KBM-7 (cell line): ENCODE data around the gene C1orf116.
A peak's percentile ranks its signal among the peaks of the same experiment; 100 is the strongest.

Experiments
- DNase-seq: peaks from one replicate; pipeline ENCODE4 v3.0.0-alpha.2; 2015
- in situ Hi-C: fragments of 300-500 bp; cut with MboI; formaldehyde crosslinking; loops from 2 replicates; pipeline ENCODE4 v1.14.3; 2020; ENCODE audit warnings: low sequenced_read_pairs, low pct_unique_long_range_greater_than_20kb, mixed read lengths

C1orf116 gene

GRCh38 chr1:207032528-207033017 is at the start of gene C1orf116:
Gene C1orf116, minus strand, starts transcription at chr1:207032756. Its CDS starts 5,158 bp downstream, at chr1:207027598.
- no peak for DNase-seq
- in situ Hi-C loops: no loop called here

DNA sequence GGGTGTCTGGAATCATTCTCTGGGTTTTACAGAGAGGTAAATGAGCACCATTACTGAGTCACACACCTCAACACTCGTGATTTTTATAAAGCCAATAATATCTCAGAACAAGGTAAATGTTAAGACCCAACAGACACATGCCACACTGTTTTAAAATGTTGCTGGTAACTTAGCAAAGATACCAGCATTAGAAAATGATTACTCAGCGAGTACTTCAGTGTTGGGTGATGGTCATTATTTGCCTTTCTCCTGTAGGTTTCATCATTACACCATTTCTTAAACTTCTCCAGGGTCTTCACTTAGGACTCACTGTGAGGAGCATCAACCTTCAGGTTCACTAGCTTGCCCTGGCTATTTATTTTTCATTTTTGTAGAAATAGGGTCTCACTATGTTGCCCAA is 49.2 kb upstream of the C1orf116 start:
- DNase-seq: no peak
- in situ Hi-C loops: no loop called here

DNA sequence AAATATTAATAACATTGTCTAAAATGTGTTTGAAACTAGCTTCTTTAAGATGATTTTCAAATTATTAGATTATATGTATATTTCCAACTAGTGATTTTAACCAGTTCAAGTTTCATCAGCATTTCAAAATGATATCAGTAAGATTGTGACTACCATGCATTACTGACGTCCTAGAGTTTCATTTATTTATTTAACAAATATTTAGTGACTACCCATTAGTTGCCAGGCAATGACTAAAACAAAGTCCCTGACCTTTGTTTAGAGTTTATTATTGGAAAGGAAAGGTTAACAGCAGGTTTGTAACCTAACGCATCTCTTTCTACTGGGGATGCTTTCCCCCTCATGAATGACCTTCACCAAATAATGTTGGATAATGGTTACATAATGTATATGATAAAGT is 48.5 kb upstream of the C1orf116 start:
- DNase-seq: no peak
- in situ Hi-C loops: no loop called here

DNA sequence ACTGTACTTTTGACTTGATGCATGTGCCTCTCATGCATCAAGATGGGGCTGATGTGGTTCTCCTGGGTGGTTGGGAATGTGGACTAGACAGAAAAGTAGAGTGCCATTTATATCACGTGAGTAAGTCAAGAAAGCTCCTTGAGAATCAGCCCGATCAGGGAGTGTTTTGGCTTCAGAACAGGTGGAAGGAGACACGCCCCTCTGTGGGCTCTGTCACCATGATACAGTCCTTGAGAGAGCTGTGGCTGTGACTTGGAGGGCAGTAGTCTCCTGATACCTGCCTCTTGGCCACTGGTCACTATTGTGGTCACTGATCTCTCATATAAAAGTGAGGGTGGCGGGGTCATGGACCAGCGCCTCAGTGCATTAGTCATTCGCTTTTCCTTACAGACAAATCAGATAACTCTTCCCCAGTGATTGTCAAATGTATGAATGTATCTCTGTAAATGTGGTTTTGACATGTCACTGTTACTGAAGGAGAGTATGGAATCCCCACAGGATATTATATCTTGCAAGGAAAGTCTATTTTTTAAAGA is 47.2 kb upstream of the C1orf116 start:
- DNase-seq: no peak
- in situ Hi-C loops: no loop called here

DNA sequence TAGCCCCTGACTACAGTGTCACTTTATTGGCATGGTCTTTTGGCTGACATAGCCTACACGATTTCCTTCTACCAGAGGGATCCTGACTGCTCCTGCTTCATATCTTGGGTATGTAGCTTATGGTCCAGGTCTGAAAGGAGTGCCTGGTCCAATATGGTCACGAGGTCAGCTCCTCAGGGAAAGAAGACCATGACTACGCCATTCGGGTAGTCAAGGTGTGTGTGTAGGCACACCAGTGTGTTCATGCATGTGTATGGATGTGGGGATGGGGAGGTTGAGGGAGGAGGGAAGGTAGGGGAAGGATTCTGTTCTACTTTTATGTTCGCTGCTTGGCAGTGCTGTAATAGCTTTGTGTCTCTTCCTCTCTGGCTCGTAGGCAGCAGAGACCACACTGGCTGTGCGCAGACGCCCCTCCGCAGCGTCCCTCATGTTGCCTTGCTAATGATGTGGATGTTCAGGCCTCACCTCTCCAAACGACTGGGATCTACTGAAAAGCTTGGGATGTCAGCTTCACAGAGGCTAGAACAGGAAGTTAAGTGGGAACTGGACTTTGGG is 46.1 kb upstream of the C1orf116 start:
- in situ Hi-C loops: no loop called here
- no peak for DNase-seq

- peak; percentile 71 for DNase-seq
- in situ Hi-C loops: no loop called here
Observed at GRCh38 chr1:207077470-207078377, 45.2 kb upstream of the C1orf116 start.

- DNase-seq: no peak
- in situ Hi-C loops: no loop called here
Observed at GRCh38 chr1:207077012-207077411, 44.5 kb upstream of the C1orf116 start.

DNA sequence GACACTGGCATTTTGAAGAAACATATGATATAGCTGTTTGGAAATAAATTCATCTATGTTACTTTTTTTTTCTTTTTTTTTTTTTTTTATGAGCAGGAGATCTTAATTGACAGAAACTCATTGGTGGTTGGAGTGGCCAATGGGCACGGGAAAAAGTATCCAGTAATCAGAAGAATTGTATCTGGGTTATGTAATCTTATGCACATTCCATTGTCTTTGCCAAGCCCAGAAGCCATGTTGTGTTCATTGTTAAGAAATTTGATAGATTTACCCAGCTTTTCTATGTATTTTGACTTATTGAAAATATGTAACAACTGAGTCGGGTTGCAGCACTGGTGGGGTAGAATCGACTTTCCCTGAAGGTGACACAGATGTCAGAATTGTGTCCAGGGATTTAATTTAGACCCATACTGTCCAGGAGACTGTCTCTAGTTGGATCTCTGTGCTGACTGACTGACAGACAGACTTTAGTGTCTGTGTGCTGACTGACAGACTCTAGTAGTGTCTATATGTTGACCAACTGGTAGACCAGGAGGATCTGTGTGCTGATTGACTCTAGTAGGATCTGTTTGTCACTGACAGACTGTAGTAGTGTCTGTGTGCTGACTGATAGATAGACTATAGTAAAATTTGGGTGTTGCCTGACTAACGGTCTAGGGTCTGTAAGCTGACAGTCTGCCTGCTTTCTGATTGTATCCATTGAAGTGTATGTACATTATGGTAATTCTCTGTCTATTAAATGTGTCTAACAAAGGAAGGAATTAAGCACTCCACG is 43.8 kb upstream of the C1orf116 start:
- in situ Hi-C loops: no loop called here
- DNase-seq: no peak

DNA sequence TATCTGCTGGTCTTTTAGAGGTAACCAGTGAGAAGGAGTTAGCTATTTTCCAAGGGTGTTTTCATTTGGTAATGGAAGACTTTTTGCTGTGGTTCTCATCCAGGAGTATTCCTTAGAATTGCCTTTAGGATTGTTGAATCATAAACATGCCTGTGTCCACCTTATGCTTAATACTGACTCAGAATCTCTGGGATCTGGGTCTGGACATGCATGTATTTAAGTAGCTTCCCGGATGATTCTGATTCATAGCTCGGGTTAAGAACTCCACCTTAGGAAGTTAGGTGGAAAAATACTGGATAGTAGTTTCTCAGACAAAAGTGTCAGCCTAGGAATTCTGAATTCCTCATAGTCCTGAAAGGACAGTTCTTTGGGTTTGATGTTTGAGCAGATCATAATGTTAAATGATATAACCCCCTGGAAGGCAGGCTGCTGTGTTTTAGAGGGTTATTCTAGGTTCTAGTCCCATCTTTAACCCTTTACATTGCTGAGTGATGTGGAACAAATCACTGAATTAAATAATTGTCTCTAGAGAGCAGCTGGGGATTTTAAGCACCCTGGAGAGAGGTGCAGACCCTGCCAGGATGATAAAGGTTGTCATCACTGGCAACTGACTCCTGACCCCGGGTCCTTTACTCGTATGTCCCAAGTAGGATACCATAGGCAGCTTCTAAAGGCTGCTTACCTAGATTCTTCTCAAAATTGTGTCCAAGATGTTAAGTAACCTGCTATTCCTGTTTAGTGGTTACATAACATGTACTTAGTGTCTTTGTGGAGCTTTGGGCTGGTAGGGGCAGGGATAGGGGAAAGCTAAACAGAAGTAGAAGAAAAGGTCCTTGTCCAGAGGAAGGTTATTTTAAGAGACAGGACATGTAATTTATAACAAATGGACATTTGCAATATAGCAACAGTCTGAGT is 41.6 kb upstream of the C1orf116 start:
- no peak for DNase-seq
- in situ Hi-C loops: no loop called here

DNA sequence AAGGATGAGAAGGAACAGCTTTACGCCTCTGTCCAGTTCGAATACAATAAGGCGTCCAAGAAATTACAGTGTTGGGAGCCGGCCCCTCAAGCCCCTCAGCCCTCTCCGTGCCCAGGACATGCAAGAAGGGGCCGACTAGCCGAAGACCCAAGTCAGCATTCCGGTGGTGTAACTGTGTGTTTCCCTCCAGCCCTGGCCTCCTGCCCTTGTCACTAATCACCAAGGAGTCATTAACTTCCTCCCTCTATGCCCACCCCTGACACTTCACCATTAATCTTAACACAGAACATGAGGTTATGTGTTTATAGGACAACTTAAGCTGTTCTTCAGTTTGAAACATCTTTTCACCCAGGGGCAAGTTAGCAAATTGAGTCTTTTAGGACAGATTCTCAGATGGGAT is 39.7 kb upstream of the C1orf116 start:
- no peak for DNase-seq
- in situ Hi-C loops: no loop called here

GRCh38 chr1:207071426-207071825 is 38.9 kb upstream of the C1orf116 start:
- in situ Hi-C loops: no loop called here

DNA sequence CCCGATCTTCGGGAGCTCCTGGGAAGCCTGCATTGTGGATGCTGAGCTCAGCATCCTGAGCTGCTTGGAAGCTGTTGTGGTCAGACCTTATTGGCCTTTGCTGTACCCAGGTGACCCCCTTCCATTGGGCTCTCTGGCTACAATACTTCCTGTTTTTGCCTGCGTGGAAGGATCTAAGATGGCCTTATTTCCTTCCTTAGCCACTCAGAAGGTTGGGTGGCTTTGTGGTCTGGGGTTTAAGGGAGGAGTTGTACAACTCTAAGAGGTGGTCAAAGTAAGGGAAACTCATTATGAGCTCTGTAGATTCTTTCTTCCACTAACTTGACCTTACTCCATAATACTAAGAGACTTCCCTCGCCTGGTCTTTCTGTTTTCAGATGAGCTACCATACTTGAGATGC is 38.3 kb upstream of the C1orf116 start:
- in situ Hi-C loops: no loop called here
- DNase-seq: peak; percentile 65

More at GRCh38 chr1:207071426-207071825, 38.9 kb upstream of the C1orf116 start:
- DNase-seq: no peak

DNA sequence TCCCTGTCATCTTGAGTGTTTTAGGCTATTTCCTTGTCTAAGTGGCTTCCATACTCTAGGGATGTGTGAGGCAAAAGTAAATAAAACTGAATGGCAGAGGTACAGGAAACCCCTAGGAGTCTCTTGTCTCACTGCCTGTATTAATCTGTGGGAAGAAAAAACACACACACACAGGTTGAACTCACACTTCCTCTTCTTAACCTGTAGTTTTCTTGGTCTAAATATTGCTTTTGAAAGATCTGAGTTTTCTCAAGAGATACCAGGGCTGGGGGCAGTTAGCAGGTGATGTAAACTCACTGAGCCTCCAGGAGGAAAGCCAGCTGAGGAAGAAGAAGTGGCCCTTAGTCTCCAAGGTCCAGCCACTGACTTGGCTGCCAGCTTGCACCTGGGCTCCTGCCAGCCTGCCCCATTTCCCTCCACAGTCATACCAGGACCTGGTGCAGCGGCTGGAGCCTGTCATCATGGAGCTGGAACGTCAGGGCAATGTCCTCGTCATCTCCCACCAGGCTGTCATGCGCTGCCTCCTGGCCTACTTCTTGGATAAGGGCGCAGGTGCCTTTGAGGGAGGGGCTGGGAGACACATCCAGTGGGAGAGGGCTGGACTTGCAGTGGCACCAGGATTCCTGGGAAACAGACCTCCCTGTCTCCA is 37.4 kb upstream of the C1orf116 start:
- DNase-seq: no peak
- in situ Hi-C loops: no loop called here

GRCh38 chr1:207069061-207069460 is 36.5 kb upstream of the C1orf116 start:
- DNase-seq: no peak
- in situ Hi-C loops: no loop called here

GRCh38 chr1:207067665-207068064 is 35.1 kb upstream of the C1orf116 start:
- no peak for DNase-seq
- in situ Hi-C loops: no loop called here

DNA sequence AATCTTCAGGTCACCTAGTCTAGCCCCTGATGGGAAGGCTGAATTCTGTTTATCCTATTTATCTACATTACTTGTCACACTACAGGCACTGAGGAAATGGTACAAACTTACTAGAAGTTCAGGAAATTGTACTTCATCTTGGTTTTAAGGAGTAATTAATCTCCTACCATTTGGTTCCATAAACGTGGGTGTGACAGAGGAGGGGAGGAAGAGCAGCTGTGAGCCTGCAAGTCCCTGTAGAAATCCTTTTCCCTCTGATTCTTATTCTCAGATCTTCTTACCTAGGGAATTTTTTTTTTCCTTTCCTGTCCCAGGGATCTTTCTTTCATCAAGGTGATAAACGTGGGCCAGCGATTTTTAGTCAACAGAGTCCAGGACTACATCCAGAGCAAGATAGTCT is 34.6 kb upstream of the C1orf116 start:
- no peak for DNase-seq
- in situ Hi-C loops: no loop called here

GRCh38 chr1:207064561-207064960 is 32.0 kb upstream of the C1orf116 start:
- in situ Hi-C loops: no loop called here
- DNase-seq: no peak

DNA sequence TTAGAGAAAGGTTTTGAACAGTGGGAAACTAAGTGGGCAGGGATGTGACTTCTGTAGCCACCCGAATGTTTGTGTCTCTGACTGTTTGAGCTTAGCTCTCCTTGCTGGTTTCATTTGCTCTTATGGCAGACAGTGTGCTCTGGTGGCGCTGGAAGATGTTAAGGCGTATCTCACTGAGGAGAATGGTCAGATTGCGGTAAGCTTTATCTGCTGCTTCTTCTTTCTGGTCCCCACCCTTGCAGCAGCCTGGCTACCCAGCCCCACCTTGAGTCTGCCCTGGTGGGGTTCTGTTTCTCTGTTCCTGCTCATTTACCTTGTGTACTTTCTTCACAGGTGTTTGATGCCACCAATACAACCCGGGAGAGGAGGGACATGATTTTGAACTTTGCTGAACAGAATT is 30.5 kb upstream of the C1orf116 start:
- DNase-seq: no peak
- in situ Hi-C loops: no loop called here
